ENCODE data around the gene P2RY2. TPM values are rescaled to one million over a fixed set of nuclear protein-coding genes. Genes with fewer than 3 reads are reported as not detected.

P2RY2 gene
- total RNA-seq, 6 donors from 2014 or later, result 7.8 to 15.0 (median 11.7) TPM

GRCh38 chr11:73249304-73249703, 31.2 kb downstream of the P2RY2 start:
- Histone ChIP-seq H3K4me1 (peaks cover 0 to 5% (median 0%) of the 10 kb centered on the region in 4 donors), H3K27me3 (no peaks in the 10 kb centered on the region), H3K4me3 (no peak overlapping the region), H3K9me3 (no peaks in the 10 kb centered on the region), H3K27ac (no peak overlapping the region), H3K36me3 (no peaks in the 10 kb centered on the region)
- 80 to 82% methylated on average over 5 of the region's 5 CpGs for WGBS, 2 donors
- peak in 1 of 2 donors; percentile 8 for DNase-seq
- no peak for TF ChIP-seq POLR2AphosphoS5 (IDR thresholded peaks at IDR 0.05)
- no peak for TF ChIP-seq POLR2A (IDR thresholded peaks at IDR 0.05)
- no peak for TF ChIP-seq EP300 (IDR thresholded peaks at IDR 0.05)
- no peak for TF ChIP-seq CTCF (IDR thresholded peaks at IDR 0.05)
- ATAC-seq (ENCODE audit: low FRiP score in 2 of 2), result no peak

GRCh38 chr11:73249853-73250783, 32.0 kb downstream of the P2RY2 start:
- TF ChIP-seq POLR2AphosphoS5 (IDR thresholded peaks at IDR 0.05) (no peak), CTCF (IDR thresholded peaks at IDR 0.05) (no peak), POLR2A (IDR thresholded peaks at IDR 0.05) (no peak), EP300 (IDR thresholded peaks at IDR 0.05) (no peak)
- ATAC-seq (ENCODE audit: low FRiP score in 2 of 2) (no peak), DNase-seq (peak in 1 of 2 donors; percentile 36)
- Histone ChIP-seq H3K36me3 (no peaks in the 10 kb centered on the region), H3K27me3 (no peaks in the 10 kb centered on the region), H3K27ac (no peak overlapping the region), H3K9me3 (no peaks in the 10 kb centered on the region), H3K4me1 (peaks cover 0 to 5% (median 0%) of the 10 kb centered on the region in 4 donors), H3K4me3 (no peak overlapping the region)
- 92 to 93% methylated on average over 11 of the region's 11 CpGs for WGBS, 2 donors

- H3K36me3 ChIP-seq, result no peaks in the 10 kb centered on the region
- no peak for TF ChIP-seq POLR2AphosphoS5 (IDR thresholded peaks at IDR 0.05)
- TF ChIP-seq POLR2A (IDR thresholded peaks at IDR 0.05), result no peak
- no peak for TF ChIP-seq EP300 (IDR thresholded peaks at IDR 0.05)
- no peak for TF ChIP-seq CTCF (IDR thresholded peaks at IDR 0.05)
- H3K4me1 ChIP-seq, result peaks cover 0 to 4% (median 3%) of the 10 kb centered on the region in 4 donors
- no peaks in the 10 kb centered on the region for H3K9me3 ChIP-seq
- no peak overlapping the region for H3K4me3 ChIP-seq
- no peak for ATAC-seq (ENCODE audit: low FRiP score in 2 of 2)
- 76 to 91% methylated on average over 4 of the region's 4 CpGs for WGBS, 2 donors
- no peak overlapping the region for H3K27ac ChIP-seq
- no peak for DNase-seq
- no peaks in the 10 kb centered on the region for H3K27me3 ChIP-seq
Measured at GRCh38 chr11:73252577-73253191, 34.6 kb downstream of the P2RY2 start.

GRCh38 chr11:73257342-73258103, 39.4 kb downstream of the P2RY2 start:
- Histone ChIP-seq H3K27ac (peak overlapping the region; percentile 60 to 84 (median 76)), H3K4me1 (peaks cover 4 to 17% (median 9%) of the 10 kb centered on the region in 4 donors), H3K36me3 (no peaks in the 10 kb centered on the region), H3K27me3 (no peaks in the 10 kb centered on the region), H3K4me3 (no peak overlapping the region), H3K9me3 (no peaks in the 10 kb centered on the region)
- TF ChIP-seq CTCF (IDR thresholded peaks at IDR 0.05), result no peak
- peak in 2 of 4 donors; percentile 4 for TF ChIP-seq EP300 (IDR thresholded peaks at IDR 0.05)
- TF ChIP-seq POLR2AphosphoS5 (IDR thresholded peaks at IDR 0.05), result peak in 1 of 2 donors; percentile 44
- DNase-seq (peak; percentile 47 to 59), ATAC-seq (ENCODE audit: low FRiP score in 2 of 2) (peak; percentile 28 to 80)
- 66 to 73% methylated on average over 4 to 6 of the region's 6 CpGs for WGBS, 2 donors
